MM.1S (cell line): ENCODE results near the gene RALY.

Source experiments
- DNase-seq: peaks from one replicate; pipeline ENCODE4 v3.0.0-alpha.2; 2015
- H2AFZ ChIP-seq: fragments of 300-600 bp; sonication (generic); 2 replicates; pipeline ENCODE4 v1.6.0; 2016; ENCODE audit warnings: antibody characterized with exemption, low read length
- H3F3A ChIP-seq: fragments of 300-600 bp; sonication (generic); 2 replicates; pipeline ENCODE4 v1.6.1; 2016; ENCODE audit warnings: mild to moderate bottlenecking, antibody characterized with exemption, low read length, moderate library complexity, mixed read lengths; ENCODE audit not compliant: insufficient read depth
- H3K27ac ChIP-seq: fragments of 300-600 bp; sonication (generic); 2 replicates; pipeline ENCODE4 v1.5.1; 2016; ENCODE audit warnings: mild to moderate bottlenecking, low read length
- H3K27me3 ChIP-seq: fragments of 300-600 bp; sonication (generic); replicated peaks from 2 replicates; pipeline ENCODE4 v1.6.0; 2016; ENCODE audit warnings: low read length; ENCODE audit not compliant: insufficient read depth
- H3K36me3 ChIP-seq: fragments of 300-600 bp; sonication (generic); replicated peaks from 2 replicates; pipeline ENCODE4 v1.6.1; 2016; ENCODE audit warnings: mild to moderate bottlenecking, low read length, mixed read lengths; ENCODE audit not compliant: insufficient read depth
- H3K4me1 ChIP-seq: fragments of 300-600 bp; sonication (generic); 2 replicates; pipeline ENCODE4 v1.6.1; 2016; ENCODE audit warnings: low read length, mixed read lengths
- H3K4me2 ChIP-seq: fragments of 300-600 bp; sonication (generic); 2 replicates; pipeline ENCODE4 v1.6.0; 2016; ENCODE audit warnings: low read depth, low read length
- H3K4me3 ChIP-seq: fragments of 300-600 bp; sonication (generic); 2 replicates; pipeline ENCODE4 v1.5.1; 2016; ENCODE audit warnings: low read length, mixed read lengths
- H3K79me2 ChIP-seq: fragments of 300-600 bp; sonication (generic); 2 replicates; pipeline ENCODE4 v1.6.1; 2016; ENCODE audit warnings: mixed run types, low read length, mixed read lengths
- H3K9ac ChIP-seq: fragments of 300-600 bp; sonication (generic); 2 replicates; pipeline ENCODE4 v1.6.1; 2016; ENCODE audit warnings: low read length, mixed read lengths
- H3K9me2 ChIP-seq: fragments of 300-600 bp; sonication (generic); replicated peaks from 2 replicates; pipeline ENCODE4 v1.6.1; 2016; ENCODE audit warnings: mild to moderate bottlenecking, low read length, mixed read lengths; ENCODE audit not compliant: insufficient read depth
- H3K9me3 ChIP-seq: fragments of 300-600 bp; sonication (generic); replicated peaks from 2 replicates; pipeline ENCODE4 v1.6.1; 2016; ENCODE audit warnings: mild to moderate bottlenecking, low read length, mixed read lengths; ENCODE audit not compliant: insufficient read depth
- H4K20me1 ChIP-seq: fragments of 300-600 bp; sonication (generic); 2 replicates; pipeline ENCODE4 v1.6.1; 2016; ENCODE audit warnings: mild to moderate bottlenecking, low read length, moderate library complexity, mixed read lengths; ENCODE audit not compliant: insufficient read depth
- EZH2 ChIP-seq: fragments of 300-600 bp; sonication (generic); optimal IDR thresholded peaks from 2 replicates; pipeline ENCODE3; 2017; ENCODE audit warnings: low read depth, mild to moderate bottlenecking, antibody characterized with exemption, low read length, mixed read lengths
- EZH2phosphoT487 ChIP-seq: fragments of 300-600 bp; sonication (generic); IDR thresholded peaks from 2 replicates; pipeline ENCODE4 v1.6.1; 2018; ENCODE audit warnings: antibody characterized with exemption, low read length
- TF ChIP-seq, protein P1 (sequence below): fragments of 300-600 bp; sonication (generic); IDR thresholded peaks from 2 replicates; pipeline ENCODE4 v1.5.1; 2016; ENCODE audit warnings: antibody characterized with exemption, low read length, mixed read lengths

The RALY gene

DNA sequence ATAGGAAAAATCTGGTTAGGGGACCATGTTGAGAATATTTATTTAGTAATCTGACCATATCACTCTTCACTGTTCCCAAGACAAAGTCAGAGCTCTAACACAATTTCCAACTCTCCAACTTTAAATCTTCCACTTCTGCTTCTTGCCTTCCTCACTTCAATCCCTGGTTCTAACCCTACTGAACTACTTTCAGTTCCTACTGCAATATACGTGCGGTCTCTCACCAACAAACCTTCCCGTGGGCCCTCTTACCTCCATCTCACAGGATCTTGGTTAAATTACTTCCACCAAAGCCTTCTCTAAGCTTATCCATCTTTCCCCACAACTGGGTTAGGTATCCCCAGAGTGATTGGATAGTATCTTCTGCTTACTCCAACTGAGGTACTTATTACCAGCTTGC, 110.3 kb downstream of the RALY start:
- H3F3A ChIP-seq: peaks cover 15% of the 10 kb centered on the region; the same call in 1 of the 2 replicates
- no peaks in the 10 kb centered on the region for H3K9me3 ChIP-seq
- H3K36me3 ChIP-seq: peaks cover 33% of the 10 kb centered on the region
- TF ChIP-seq EZH2: no peak
- TF ChIP-seq, protein P1, sequence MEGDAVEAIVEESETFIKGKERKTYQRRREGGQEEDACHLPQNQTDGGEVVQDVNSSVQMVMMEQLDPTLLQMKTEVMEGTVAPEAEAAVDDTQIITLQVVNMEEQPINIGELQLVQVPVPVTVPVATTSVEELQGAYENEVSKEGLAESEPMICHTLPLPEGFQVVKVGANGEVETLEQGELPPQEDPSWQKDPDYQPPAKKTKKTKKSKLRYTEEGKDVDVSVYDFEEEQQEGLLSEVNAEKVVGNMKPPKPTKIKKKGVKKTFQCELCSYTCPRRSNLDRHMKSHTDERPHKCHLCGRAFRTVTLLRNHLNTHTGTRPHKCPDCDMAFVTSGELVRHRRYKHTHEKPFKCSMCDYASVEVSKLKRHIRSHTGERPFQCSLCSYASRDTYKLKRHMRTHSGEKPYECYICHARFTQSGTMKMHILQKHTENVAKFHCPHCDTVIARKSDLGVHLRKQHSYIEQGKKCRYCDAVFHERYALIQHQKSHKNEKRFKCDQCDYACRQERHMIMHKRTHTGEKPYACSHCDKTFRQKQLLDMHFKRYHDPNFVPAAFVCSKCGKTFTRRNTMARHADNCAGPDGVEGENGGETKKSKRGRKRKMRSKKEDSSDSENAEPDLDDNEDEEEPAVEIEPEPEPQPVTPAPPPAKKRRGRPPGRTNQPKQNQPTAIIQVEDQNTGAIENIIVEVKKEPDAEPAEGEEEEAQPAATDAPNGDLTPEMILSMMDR: no peak
- no peak overlapping the region for H2AFZ ChIP-seq
- no peak overlapping the region for H3K27ac ChIP-seq
- no peak for DNase-seq
- H4K20me1 ChIP-seq: peaks cover 32% of the 10 kb centered on the region
- peaks cover 15% of the 10 kb centered on the region for H3K4me1 ChIP-seq
- H3K4me2 ChIP-seq: no peak overlapping the region
- H3K79me2 ChIP-seq: peaks cover 100% of the 10 kb centered on the region
- H3K9me2 ChIP-seq: no peaks in the 10 kb centered on the region
- H3K4me3 ChIP-seq: no peak overlapping the region
- no peaks in the 10 kb centered on the region for H3K27me3 ChIP-seq
- H3K9ac ChIP-seq: no peak overlapping the region

DNA sequence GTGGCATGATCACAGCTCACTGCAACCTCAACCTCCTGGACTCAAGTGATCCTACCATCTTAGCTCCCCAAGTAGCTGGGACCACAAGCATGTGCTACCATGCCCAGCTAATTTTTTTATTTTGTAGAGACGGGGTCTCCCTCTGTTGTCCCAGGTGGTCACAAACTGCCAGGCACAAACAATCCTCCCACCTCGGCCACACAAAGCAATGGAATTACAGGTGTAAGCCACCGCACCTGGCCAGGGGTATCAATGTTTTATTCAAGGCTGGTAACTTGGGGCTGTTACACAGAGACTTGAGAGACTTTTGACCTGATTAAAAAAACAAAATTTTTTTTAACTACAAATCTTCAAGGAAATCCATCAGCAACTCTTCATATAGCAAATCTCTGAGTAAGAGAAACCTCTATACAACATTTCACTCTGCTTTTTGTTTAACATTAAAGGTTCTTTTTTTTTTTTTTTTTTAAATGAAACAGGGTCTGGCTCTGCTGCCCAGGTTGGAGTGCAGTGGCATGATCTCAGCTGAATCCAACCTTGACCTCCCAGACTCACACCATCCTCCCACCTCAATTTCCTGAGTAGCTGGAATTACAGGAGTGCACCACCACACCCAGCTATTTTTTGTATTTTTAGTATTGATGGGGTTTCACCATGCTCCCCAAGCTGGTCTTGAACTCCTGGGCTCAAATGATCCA, 112.4 kb downstream of the RALY start:
- Histone ChIP-seq H3K9me3 (no peaks in the 10 kb centered on the region), H3K4me1 (peaks cover 21% of the 10 kb centered on the region), H4K20me1 (peaks cover 44% of the 10 kb centered on the region), H3K36me3 (peaks cover 33% of the 10 kb centered on the region), H3K9me2 (no peaks in the 10 kb centered on the region), H2AFZ (no peak overlapping the region), H3K27ac (no peak overlapping the region), H3K9ac (no peak overlapping the region), H3F3A (peaks cover 18% of the 10 kb centered on the region), H3K4me2 (no peak overlapping the region), H3K4me3 (no peak overlapping the region), H3K79me2 (peaks cover 100% of the 10 kb centered on the region), H3K27me3 (no peaks in the 10 kb centered on the region)
- no peak for DNase-seq
- TF ChIP-seq EZH2 (no peak), EZH2phosphoT487 (no peak)
- TF ChIP-seq, protein P1: no peak

DNA sequence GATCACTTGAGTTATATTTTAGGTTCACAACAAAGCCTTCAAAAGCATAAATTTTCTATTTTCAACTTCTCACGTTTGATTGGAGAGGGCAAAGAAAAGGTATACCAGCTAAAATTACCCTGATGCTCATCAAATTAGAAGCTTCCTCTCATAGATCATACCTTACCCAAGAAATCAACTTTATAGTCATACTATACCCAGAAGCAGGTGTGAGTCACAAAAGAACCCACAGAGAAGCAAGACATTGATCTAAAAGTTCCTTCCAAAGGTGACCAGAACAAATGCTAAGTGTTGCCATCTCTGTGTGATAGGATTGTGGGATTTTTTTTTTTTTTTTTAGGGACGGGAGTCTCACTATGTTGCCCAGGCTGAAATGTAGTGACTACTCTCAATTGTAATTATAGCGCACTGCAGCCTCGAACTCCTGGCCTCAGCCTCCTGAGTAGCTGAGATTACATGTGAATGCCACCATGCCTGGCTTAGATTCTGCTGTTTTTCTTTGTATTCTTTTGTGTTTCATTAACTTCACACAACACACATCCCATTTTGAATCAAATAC, 115.0 kb downstream of the RALY start:
- H3K4me1 ChIP-seq: peaks cover 21% of the 10 kb centered on the region
- H3K4me2 ChIP-seq: peak overlapping the region; percentile 18; the same call in 1 of the 2 replicates
- H3K4me3 ChIP-seq: no peak overlapping the region
- H3K27me3 ChIP-seq: no peaks in the 10 kb centered on the region
- H4K20me1 ChIP-seq: peaks cover 44% of the 10 kb centered on the region
- H3K36me3 ChIP-seq: peaks cover 19% of the 10 kb centered on the region
- DNase-seq: no peak
- H3K9me3 ChIP-seq: no peaks in the 10 kb centered on the region
- no peaks in the 10 kb centered on the region for H3K9me2 ChIP-seq
- TF ChIP-seq, protein P1: no peak
- TF ChIP-seq EZH2phosphoT487 (no peak), EZH2 (no peak)
- peaks cover 13% of the 10 kb centered on the region for H3F3A ChIP-seq
- no peak overlapping the region; the same call in 1 of the 2 replicates for H3K9ac ChIP-seq
- no peak overlapping the region for H3K27ac ChIP-seq
- H2AFZ ChIP-seq: no peak overlapping the region
- peaks cover 84% of the 10 kb centered on the region for H3K79me2 ChIP-seq
